Lower leg skin (tissue), 3 donors: ENCODE data around the gene GNPNAT1.

Source experiments
- CTCF ChIP-seq, 3 donors: fragments of 450-650 bp; IDR thresholded peaks; one replicate each; pipeline ENCODE4 v1.5.1; 2016; ENCODE audit warnings: antibody characterized with exemption in 3 of 3, mild to moderate bottlenecking in 3 of 3, moderate library complexity in 2 of 3
- POLR2A ChIP-seq, 2 donors: fragments of 450-650 bp; IDR thresholded peaks; one replicate each; pipeline ENCODE4 v1.6.1; 2016 to 2017; ENCODE audit warnings: antibody characterized with exemption in 2 of 2, mild to moderate bottlenecking in 1 of 2, moderate library complexity in 1 of 2

GRCh38 chr14:52780893-52781292 is 10.5 kb downstream of the GNPNAT1 start:
- TF ChIP-seq CTCF (IDR thresholded peaks at IDR 0.05) (no peak), POLR2A (IDR thresholded peaks at IDR 0.05) (no peak)
